ENCODE measurements around the gene FUZ. TPM values are rescaled to one million over a fixed set of nuclear protein-coding genes. Genes with fewer than 3 reads are reported as not detected.

Gene FUZ
- total and polyA plus RNA-seq, 2 donors (not counting 1 experiment from before 2014, with no cell fraction given) = 8.4 to 34.3 TPM

DNA sequence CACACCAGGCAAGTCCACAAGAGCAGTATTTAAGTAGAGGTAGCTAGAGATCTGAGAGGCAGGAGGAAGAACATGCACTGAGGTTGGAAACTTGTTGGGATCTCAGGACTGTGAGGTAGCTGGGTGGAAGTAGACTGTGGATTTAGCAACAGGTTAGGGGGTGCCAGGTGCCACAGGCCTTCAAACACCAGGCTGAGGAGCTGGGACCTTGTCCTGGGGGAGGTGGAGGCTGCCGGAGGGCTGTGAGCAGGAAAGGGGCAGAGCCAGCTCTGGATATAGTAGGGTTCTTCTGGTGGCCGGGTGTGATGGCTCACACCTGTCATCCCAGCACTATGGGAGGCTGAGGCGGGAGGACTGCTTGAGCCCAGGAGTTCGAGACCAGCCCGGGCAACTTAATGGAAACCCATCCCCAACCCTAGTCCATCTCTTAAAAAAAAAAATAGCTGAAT, 3.1 kb downstream of the FUZ start:
- peak overlapping the region in 2 of 4 experiments; percentile 44 to 73 for H3K4me3 ChIP-seq (replicated peaks in 1 of 4; ENCODE audit: control extremely low read depth in 1 of 4, insufficient read depth in 1 of 4, low read depth in 3 of 4, low read length in 4 of 4)
- peaks cover 8% of the 10 kb centered on the region for H3K4me1 ChIP-seq (ENCODE audit: control insufficient read depth, extremely low read depth, insufficient read depth, low read length)
- H3K36me3 ChIP-seq (ENCODE audit: control insufficient read depth, insufficient read depth, low read length) = peaks cover 9% of the 10 kb centered on the region
- H2AFZ ChIP-seq (ENCODE audit: low read length) = peak overlapping the region; percentile 1
- H3K79me2 ChIP-seq (ENCODE audit: control insufficient read depth, insufficient read depth, low read length) = no peaks in the 10 kb centered on the region
- no peak overlapping the region for H3K27ac ChIP-seq (ENCODE audit: insufficient read depth, low read length)
- DNase-seq (ENCODE audit: low read depth in 2 of 2) = no peak
- no peaks in the 10 kb centered on the region for H4K20me1 ChIP-seq (ENCODE audit: control insufficient read depth, extremely low read depth, insufficient read depth, low read length)
- no peaks in the 10 kb centered on the region for H3K9me3 ChIP-seq (ENCODE audit: control insufficient read depth, insufficient read depth, low read depth, low read length)
- H3K4me2 ChIP-seq (ENCODE audit: extremely low read depth, insufficient read depth, low read length) = peak overlapping the region; percentile 86
- TF ChIP-seq EZH2 (IDR thresholded peaks at IDR 0.05; ENCODE audit: low read length, missing control alignments) = no peak
- TF ChIP-seq, protein P1, sequence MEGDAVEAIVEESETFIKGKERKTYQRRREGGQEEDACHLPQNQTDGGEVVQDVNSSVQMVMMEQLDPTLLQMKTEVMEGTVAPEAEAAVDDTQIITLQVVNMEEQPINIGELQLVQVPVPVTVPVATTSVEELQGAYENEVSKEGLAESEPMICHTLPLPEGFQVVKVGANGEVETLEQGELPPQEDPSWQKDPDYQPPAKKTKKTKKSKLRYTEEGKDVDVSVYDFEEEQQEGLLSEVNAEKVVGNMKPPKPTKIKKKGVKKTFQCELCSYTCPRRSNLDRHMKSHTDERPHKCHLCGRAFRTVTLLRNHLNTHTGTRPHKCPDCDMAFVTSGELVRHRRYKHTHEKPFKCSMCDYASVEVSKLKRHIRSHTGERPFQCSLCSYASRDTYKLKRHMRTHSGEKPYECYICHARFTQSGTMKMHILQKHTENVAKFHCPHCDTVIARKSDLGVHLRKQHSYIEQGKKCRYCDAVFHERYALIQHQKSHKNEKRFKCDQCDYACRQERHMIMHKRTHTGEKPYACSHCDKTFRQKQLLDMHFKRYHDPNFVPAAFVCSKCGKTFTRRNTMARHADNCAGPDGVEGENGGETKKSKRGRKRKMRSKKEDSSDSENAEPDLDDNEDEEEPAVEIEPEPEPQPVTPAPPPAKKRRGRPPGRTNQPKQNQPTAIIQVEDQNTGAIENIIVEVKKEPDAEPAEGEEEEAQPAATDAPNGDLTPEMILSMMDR (conservative IDR thresholded peaks at IDR 0.05 in 1 of 2, IDR thresholded peaks at IDR 0.05 in 1 of 2; ENCODE audit: low read depth in 1 of 2, low read length in 2 of 2) = no peak
- H3K27me3 ChIP-seq (ENCODE audit: control insufficient read depth, insufficient read depth, low read length) = no peaks in the 10 kb centered on the region
- peak overlapping the region; percentile 9 for H3K9ac ChIP-seq (ENCODE audit: insufficient read depth, low read length)

DNA sequence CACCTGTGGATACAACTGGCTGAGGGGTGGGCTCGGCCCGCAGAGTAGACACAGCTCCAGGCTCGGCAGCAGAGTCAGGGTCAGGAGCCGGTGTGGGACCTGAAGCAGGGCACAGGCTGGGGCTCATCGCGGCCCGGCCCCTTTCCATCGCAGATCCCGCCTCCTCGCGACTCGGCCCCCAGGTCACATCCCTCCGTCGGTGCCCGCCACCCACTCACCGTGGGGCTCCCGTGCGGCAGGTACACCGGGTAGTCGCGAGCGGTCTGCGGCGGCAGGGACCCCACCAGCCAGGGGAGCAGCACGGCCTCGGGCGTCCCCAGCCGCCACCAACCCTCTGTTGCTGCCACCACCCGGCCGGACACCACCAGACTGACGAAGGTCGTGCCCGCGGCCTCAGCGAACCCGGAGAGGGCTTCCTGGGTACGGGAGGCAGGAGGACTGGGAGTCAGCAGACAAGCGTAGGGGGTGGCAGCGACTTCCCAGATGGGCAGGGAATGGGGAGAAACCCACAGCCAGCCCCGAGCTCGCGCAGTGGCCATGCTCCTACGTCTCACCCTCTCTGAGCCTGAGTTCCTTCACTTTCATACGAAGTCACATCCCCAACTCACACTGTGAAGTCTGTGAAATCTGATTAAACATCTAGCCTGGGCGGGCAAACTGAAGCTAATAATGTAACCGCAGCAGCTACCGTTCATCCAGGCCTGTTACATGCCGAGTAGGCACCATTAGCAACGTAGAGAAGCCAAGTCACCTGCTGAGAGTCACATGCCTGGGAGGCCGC, 3.7 kb downstream of the FUZ start:
- Histone ChIP-seq H3K4me1 (ENCODE audit: control insufficient read depth, extremely low read depth, insufficient read depth, low read length) (peaks cover 8% of the 10 kb centered on the region), H3K4me2 (ENCODE audit: extremely low read depth, insufficient read depth, low read length) (peak overlapping the region; percentile 86), H3K27me3 (ENCODE audit: control insufficient read depth, insufficient read depth, low read length) (no peaks in the 10 kb centered on the region), H3K79me2 (ENCODE audit: control insufficient read depth, insufficient read depth, low read length) (no peaks in the 10 kb centered on the region), H3K4me3 (replicated peaks in 1 of 4; ENCODE audit: control extremely low read depth in 1 of 4, insufficient read depth in 1 of 4, low read depth in 3 of 4, low read length in 4 of 4) (peak overlapping the region; percentile 59 to 73 (median 66)), H3K36me3 (ENCODE audit: control insufficient read depth, insufficient read depth, low read length) (peaks cover 9% of the 10 kb centered on the region), H3K27ac (ENCODE audit: insufficient read depth, low read length) (peak overlapping the region; percentile 55), H3K9ac (ENCODE audit: insufficient read depth, low read length) (peak overlapping the region; percentile 67), H2AFZ (ENCODE audit: low read length) (peak overlapping the region; percentile 69), H3K9me3 (ENCODE audit: control insufficient read depth, insufficient read depth, low read depth, low read length) (no peaks in the 10 kb centered on the region), H4K20me1 (ENCODE audit: control insufficient read depth, extremely low read depth, insufficient read depth, low read length) (no peaks in the 10 kb centered on the region)
- DNase-seq (ENCODE audit: low read depth in 2 of 2) = peak in 1 of 2 donors; percentile 19
- TF ChIP-seq, protein P1 (conservative IDR thresholded peaks at IDR 0.05 in 1 of 2, IDR thresholded peaks at IDR 0.05 in 1 of 2; ENCODE audit: low read depth in 1 of 2, low read length in 2 of 2) = no peak
- no peak for TF ChIP-seq EZH2 (IDR thresholded peaks at IDR 0.05; ENCODE audit: low read length, missing control alignments)

DNA sequence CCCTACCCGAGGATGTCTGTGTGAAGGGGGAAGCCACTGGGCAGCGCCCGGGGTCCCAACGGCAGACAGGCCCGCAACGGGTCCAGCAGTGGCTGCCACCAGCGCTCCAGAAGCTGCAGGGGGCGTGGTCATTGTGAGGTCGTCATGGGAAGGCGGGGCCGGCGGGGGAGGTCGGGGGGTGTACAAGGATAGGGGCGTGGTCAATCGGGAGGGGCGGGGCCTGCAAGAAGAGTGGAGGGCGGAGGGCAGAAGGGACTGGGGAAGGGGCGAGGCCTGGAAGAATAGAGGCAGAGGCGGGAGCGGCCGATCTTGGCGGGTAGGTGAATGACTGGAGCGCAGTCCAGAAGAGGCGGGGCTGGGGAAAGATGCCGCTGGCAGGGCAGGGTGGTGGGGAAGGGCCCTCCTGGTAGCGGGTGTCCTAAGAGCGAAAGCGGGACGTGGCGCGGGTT, 4.4 kb downstream of the FUZ start:
- DNase-seq (ENCODE audit: low read depth in 2 of 2) = peak; percentile 73 to 84
- TF ChIP-seq, protein P1 (conservative IDR thresholded peaks at IDR 0.05 in 1 of 2, IDR thresholded peaks at IDR 0.05 in 1 of 2; ENCODE audit: low read depth in 1 of 2, low read length in 2 of 2) = no peak
- TF ChIP-seq EZH2 (IDR thresholded peaks at IDR 0.05; ENCODE audit: low read length, missing control alignments) = no peak
- Histone ChIP-seq H2AFZ (ENCODE audit: low read length) (peak overlapping the region; percentile 69), H3K4me2 (ENCODE audit: extremely low read depth, insufficient read depth, low read length) (peak overlapping the region; percentile 86), H3K4me1 (ENCODE audit: control insufficient read depth, extremely low read depth, insufficient read depth, low read length) (peaks cover 6% of the 10 kb centered on the region), H3K9ac (ENCODE audit: insufficient read depth, low read length) (peak overlapping the region; percentile 67), H4K20me1 (ENCODE audit: control insufficient read depth, extremely low read depth, insufficient read depth, low read length) (no peaks in the 10 kb centered on the region), H3K27ac (ENCODE audit: insufficient read depth, low read length) (peak overlapping the region; percentile 55), H3K36me3 (ENCODE audit: control insufficient read depth, insufficient read depth, low read length) (peaks cover 9% of the 10 kb centered on the region), H3K27me3 (ENCODE audit: control insufficient read depth, insufficient read depth, low read length) (no peaks in the 10 kb centered on the region), H3K4me3 (replicated peaks in 1 of 4; ENCODE audit: control extremely low read depth in 1 of 4, insufficient read depth in 1 of 4, low read depth in 3 of 4, low read length in 4 of 4) (peak overlapping the region; percentile 59 to 73 (median 66)), H3K9me3 (ENCODE audit: control insufficient read depth, insufficient read depth, low read depth, low read length) (no peaks in the 10 kb centered on the region), H3K79me2 (ENCODE audit: control insufficient read depth, insufficient read depth, low read length) (no peaks in the 10 kb centered on the region)
